HAP-1 (cell line): ENCODE measurements around the gene KRTDAP.

Experiments used
- DNase-seq, 2 experiments: peaks; one replicate each; pipeline ENCODE4 v3.0.0-alpha.2; 2016 to 2020; ENCODE audit warnings: low spot score in 2 of 2
- H3K27me3 ChIP-seq: fragments of 250-450 bp; sonication (Bioruptor Pico); 2 replicates; pipeline ENCODE4 v1.5.1; 2020; ENCODE audit warnings: low read depth, mild to moderate bottlenecking, moderate library complexity
- H3K36me3 ChIP-seq: fragments of 250-450 bp; sonication (Bioruptor Pico); replicated peaks from 2 replicates; pipeline ENCODE4 v1.5.1; 2020; ENCODE audit warnings: mild to moderate bottlenecking
- H3K4me1 ChIP-seq: fragments of 250-450 bp; sonication (Bioruptor Pico); 2 replicates; pipeline ENCODE4 v1.5.1; 2020; ENCODE audit warnings: mild to moderate bottlenecking
- H3K4me3 ChIP-seq: fragments of 250-450 bp; sonication (Bioruptor Pico); 2 replicates; pipeline ENCODE4 v1.5.1; 2020; ENCODE audit warnings: mild to moderate bottlenecking, moderate library complexity
- H3K9me3 ChIP-seq: fragments of 250-450 bp; sonication (Bioruptor Pico); 2 replicates; pipeline ENCODE4 v1.5.1; 2020; ENCODE audit warnings: mild to moderate bottlenecking, moderate library complexity
- in situ Hi-C: fragments of 300-500 bp; cut with MboI; formaldehyde crosslinking; loops from 3 replicates; pipeline ENCODE4 v1.14.3; 2020; ENCODE audit warnings: low sequenced_read_pairs, inconsistent platforms, mixed read lengths

KRTDAP gene

GRCh38 chr19:35507561-35507960, 17.3 kb upstream of the KRTDAP start:
- no peak overlapping the region for H3K4me3 ChIP-seq
- in situ Hi-C loops, result no loop called here
- DNase-seq, result no peak
- peaks cover 6% of the 10 kb centered on the region; the same call in 1 of the 2 replicates for H3K4me1 ChIP-seq
- H3K27me3 ChIP-seq, result no peaks in the 10 kb centered on the region
- H3K36me3 ChIP-seq, result peaks cover 15% of the 10 kb centered on the region
- no peaks in the 10 kb centered on the region for H3K9me3 ChIP-seq

GRCh38 chr19:35506011-35506410, 15.7 kb upstream of the KRTDAP start:
- DNase-seq, result no peak
- Histone ChIP-seq H3K4me1 (peaks cover 6% of the 10 kb centered on the region; the same call in 1 of the 2 replicates), H3K9me3 (no peaks in the 10 kb centered on the region), H3K27me3 (no peaks in the 10 kb centered on the region), H3K36me3 (peaks cover 15% of the 10 kb centered on the region), H3K4me3 (no peak overlapping the region)
- in situ Hi-C loops, result no loop called here

GRCh38 chr19:35502751-35503150, 12.5 kb upstream of the KRTDAP start:
- H3K36me3 ChIP-seq, result peaks cover 13% of the 10 kb centered on the region
- no peaks in the 10 kb centered on the region for H3K9me3 ChIP-seq
- in situ Hi-C loops, result no loop called here

GRCh38 chr19:35501684-35502083, 11.4 kb upstream of the KRTDAP start:
- Histone ChIP-seq H3K9me3 (no peaks in the 10 kb centered on the region), H3K27me3 (no peaks in the 10 kb centered on the region), H3K4me3 (no peak overlapping the region), H3K36me3 (peaks cover 13% of the 10 kb centered on the region), H3K4me1 (no peaks in the 10 kb centered on the region)
- DNase-seq, result no peak
- in situ Hi-C loops, result no loop called here

More at GRCh38 chr19:35502751-35503150, 12.5 kb upstream of the KRTDAP start:
- H3K4me1 ChIP-seq, result no peaks in the 10 kb centered on the region
- H3K4me3 ChIP-seq, result no peak overlapping the region
- H3K27me3 ChIP-seq, result no peaks in the 10 kb centered on the region
- no peak for DNase-seq

- no peak for DNase-seq
- H3K36me3 ChIP-seq, result peaks cover 9% of the 10 kb centered on the region
- no peaks in the 10 kb centered on the region for H3K4me1 ChIP-seq
These were observed 10.3 kb upstream of the KRTDAP start for GRCh38 chr19:35500611-35501010.

GRCh38 chr19:35498984-35499527, 8.8 kb upstream of the KRTDAP start:
- in situ Hi-C loops, result no loop called here
- H3K36me3 ChIP-seq, result peaks cover 2% of the 10 kb centered on the region; the same call in 1 of the 2 replicates
- H3K27me3 ChIP-seq, result no peaks in the 10 kb centered on the region
- H3K4me1 ChIP-seq, result peaks cover 2% of the 10 kb centered on the region; the same call in 1 of the 2 replicates
- no peak overlapping the region for H3K4me3 ChIP-seq
- no peak for DNase-seq
- H3K9me3 ChIP-seq, result no peaks in the 10 kb centered on the region

More at GRCh38 chr19:35500611-35501010, 10.3 kb upstream of the KRTDAP start:
- no peaks in the 10 kb centered on the region for H3K27me3 ChIP-seq
- in situ Hi-C loops, result no loop called here
- H3K4me3 ChIP-seq, result no peak overlapping the region
- H3K9me3 ChIP-seq, result no peaks in the 10 kb centered on the region

GRCh38 chr19:35498220-35498619, 8.0 kb upstream of the KRTDAP start:
- in situ Hi-C loops, result no loop called here
- no peak for DNase-seq
- no peak overlapping the region for H3K4me3 ChIP-seq
- no peaks in the 10 kb centered on the region; the same call in 1 of the 2 replicates for H3K27me3 ChIP-seq
- H3K36me3 ChIP-seq, result 0 out of 2 replicates have a peak, but pooled peaks cover 2% of the 10 kb centered on the region
- peaks cover 2% of the 10 kb centered on the region; the same call in 1 of the 2 replicates for H3K4me1 ChIP-seq
- no peaks in the 10 kb centered on the region for H3K9me3 ChIP-seq

GRCh38 chr19:35497406-35497805, 7.1 kb upstream of the KRTDAP start:
- in situ Hi-C loops, result no loop called here
- no peak overlapping the region for H3K4me3 ChIP-seq
- no peak for DNase-seq
- H3K9me3 ChIP-seq, result no peaks in the 10 kb centered on the region
- peaks cover 5% of the 10 kb centered on the region; the same call in 1 of the 2 replicates for H3K27me3 ChIP-seq
- H3K4me1 ChIP-seq, result peaks cover 2% of the 10 kb centered on the region; the same call in 1 of the 2 replicates
- H3K36me3 ChIP-seq, result 0 out of 2 replicates have a peak, but pooled peaks cover 2% of the 10 kb centered on the region

GRCh38 chr19:35495107-35496064, 5.1 kb upstream of the KRTDAP start:
- in situ Hi-C loops, result no loop called here
- H3K9me3 ChIP-seq, result no peaks in the 10 kb centered on the region
- peak; percentile 61 to 77 for DNase-seq
- no peak overlapping the region for H3K4me3 ChIP-seq
- H3K4me1 ChIP-seq, result peaks cover 2% of the 10 kb centered on the region; the same call in 1 of the 2 replicates
- peaks cover 16% of the 10 kb centered on the region for H3K27me3 ChIP-seq
- 0 out of 2 replicates have a peak, but pooled peaks cover 2% of the 10 kb centered on the region for H3K36me3 ChIP-seq

- H3K4me3 ChIP-seq, result no peak overlapping the region
- DNase-seq, result no peak
- in situ Hi-C loops, result no loop called here
- H3K9me3 ChIP-seq, result no peaks in the 10 kb centered on the region
- H3K36me3 ChIP-seq, result no peaks in the 10 kb centered on the region
- peaks cover 18% of the 10 kb centered on the region for H3K27me3 ChIP-seq
- H3K4me1 ChIP-seq, result peaks cover 2% of the 10 kb centered on the region; the same call in 1 of the 2 replicates
These were observed 3.7 kb upstream of the KRTDAP start for GRCh38 chr19:35493971-35494370.

- H3K4me1 ChIP-seq, result peaks cover 2% of the 10 kb centered on the region; the same call in 1 of the 2 replicates
- H3K27me3 ChIP-seq, result peaks cover 23% of the 10 kb centered on the region
- DNase-seq, result no peak
- in situ Hi-C loops, result no loop called here
- H3K36me3 ChIP-seq, result no peaks in the 10 kb centered on the region
- H3K9me3 ChIP-seq, result no peaks in the 10 kb centered on the region
- H3K4me3 ChIP-seq, result no peak overlapping the region
These were observed 1.6 kb upstream of the KRTDAP start for GRCh38 chr19:35491836-35492360.

GRCh38 chr19:35488677-35489076, 1.6 kb downstream of the KRTDAP start:
- Histone ChIP-seq H3K4me3 (no peak overlapping the region), H3K27me3 (peaks cover 30% of the 10 kb centered on the region), H3K4me1 (no peaks in the 10 kb centered on the region), H3K9me3 (no peaks in the 10 kb centered on the region), H3K36me3 (no peaks in the 10 kb centered on the region)
- in situ Hi-C loops, result no loop called here
- no peak for DNase-seq

GRCh38 chr19:35487656-35488182, 2.5 kb downstream of the KRTDAP start:
- Histone ChIP-seq H3K4me1 (no peaks in the 10 kb centered on the region), H3K36me3 (no peaks in the 10 kb centered on the region), H3K27me3 (peaks cover 25% of the 10 kb centered on the region), H3K9me3 (no peaks in the 10 kb centered on the region), H3K4me3 (no peak overlapping the region)
- no peak for DNase-seq
- in situ Hi-C loops, result no loop called here
